SK-N-MC (cell line): ENCODE results near the gene LRBA.

ENCODE experiments used
- EZH2 ChIP-seq: fragments of 200-600 bp; sonication (generic); IDR thresholded peaks from one replicate; pipeline ENCODE4 v1.6.1; 2017; ENCODE audit warnings: antibody characterized with exemption
- POLR2AphosphoS5 ChIP-seq: IDR thresholded peaks from 2 replicates; pipeline ENCODE4 v1.6.1; 2012; ENCODE audit warnings: mild to moderate bottlenecking, low read depth, low read length, borderline replicate concordance

DNA sequence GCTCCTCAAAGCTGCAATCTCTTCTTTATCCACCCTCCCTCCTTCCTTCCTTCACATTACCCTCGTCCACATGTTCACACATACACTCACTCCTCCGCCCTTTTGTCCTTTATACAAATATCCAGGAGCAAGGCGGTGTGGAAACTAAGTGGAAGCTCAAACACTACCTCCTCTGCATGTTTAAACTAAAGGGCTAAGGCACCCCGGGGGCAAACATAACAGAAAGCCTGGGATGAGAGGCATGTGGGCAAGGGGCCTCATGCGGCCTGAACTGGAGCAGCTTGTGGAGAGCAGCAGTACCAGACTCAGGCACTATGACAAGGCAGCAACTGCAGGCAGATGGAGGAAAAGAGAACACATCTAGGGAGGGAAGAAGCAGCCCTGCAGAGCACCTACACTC lies 423.7 kb downstream of the LRBA start:
- TF ChIP-seq POLR2AphosphoS5 (no peak), EZH2 (no peak)
